HCT116 (cell line): ENCODE measurements around the gene AACS. TPM values are rescaled to one million over a fixed set of nuclear protein-coding genes. Genes with fewer than 3 reads are reported as not detected.

Experiments used
- ATAC-seq: fragments of 200-7000 bp; cut with Tn5 transposase; 2 replicates; pipeline ENCODE4 v1.9.1; 2020; ENCODE audit warnings: mild to moderate bottlenecking, moderate library complexity
- BruUV-seq: library from RNA; stranded (reverse); fragments of 400-500 nt; replicated peaks from 2 replicates; lab custom pipeline; 2021; lab: Mats Ljungman, UMichigan
- CTCF ChIA-PET: fragments of 300-600 bp; sonication (Branson Sonifier 250); formaldehyde crosslinking; loops from one replicate; lab custom pipeline; 2021; ENCODE audit warnings: antibody characterized with exemption; lab: Charles Lee
- POLR2A ChIA-PET: fragments of 300-600, 350-600 bp; sonication (Branson Sonifier 250); formaldehyde crosslinking; loops from one replicate; lab custom pipeline; 2021; ENCODE audit warnings: antibody characterized with exemption; lab: Charles Lee
- RAD21 ChIA-PET, 2 experiments: fragments of 300-600 bp; sonication (Branson Sonifier 250); formaldehyde crosslinking; loops; one replicate each; lab custom pipeline; 2023; ENCODE audit warnings: low total read pairs in 2 of 2; ENCODE audit not compliant: uncharacterized antibody in 2 of 2, unreplicated experiment in 2 of 2, low non-redundant PET in 1 of 2; lab: Charles Lee
- DNase-seq: peaks from one replicate; pipeline ENCODE4 v3.0.0-alpha.2; 2010; ENCODE audit warnings: low read depth, low spot score
- H2AFZ ChIP-seq: fragments of 200-600 bp; shearing (Covaris generic), sonication (generic); 2 replicates; pipeline ENCODE4 v1.6.1; 2017; ENCODE audit warnings: low read depth, mixed run types, mixed read lengths, antibody characterized with exemption, low read length; ENCODE audit not compliant: poor library complexity, severe bottlenecking
- H3K27ac ChIP-seq: 2 replicates; pipeline ENCODE4 v1.5.1; 2012; ENCODE audit warnings: low read depth, low read length
- H3K27me3 ChIP-seq: fragments of 200-600 bp; sonication (generic); 2 replicates; pipeline ENCODE4 v1.6.1; 2016; ENCODE audit warnings: mixed run types, low read length, mixed read lengths; ENCODE audit not compliant: insufficient read depth
- H3K36me3 ChIP-seq, 2 experiments: fragments of 200-500 bp in 1 of 2; fragments of 200-600 bp in 1 of 2; sonication (Bioruptor generic) in 1 of 2; sonication (generic) in 1 of 2; 2 replicates each; pipeline versions ENCODE4 v1.5.1 to v1.6.1; 2014 to 2016; ENCODE audit warnings: low read length in 2 of 2, inconsistent platforms in 1 of 2, mixed read lengths in 1 of 2, mixed run types in 1 of 2; ENCODE audit not compliant: insufficient read depth in 2 of 2, control insufficient read depth in 1 of 2
- H3K4me1 ChIP-seq, 2 experiments: fragments of 200-600 bp in 1 of 2; sonication (generic) in 1 of 2; 2 replicates each; pipeline versions ENCODE4 v1.5.1 to v1.6.1; 2012 to 2017; ENCODE audit warnings: low read length in 2 of 2, inconsistent platforms in 1 of 2, mild to moderate bottlenecking in 1 of 2, mixed read lengths in 1 of 2, mixed run types in 1 of 2, moderate library complexity in 1 of 2; ENCODE audit not compliant: insufficient read depth in 2 of 2, control insufficient read depth in 1 of 2
- H3K4me2 ChIP-seq: fragments of 200-600 bp; sonication (generic); 2 replicates; pipeline ENCODE4 v1.6.1; 2017; ENCODE audit warnings: mixed run types, low read length, mixed read lengths
- H3K4me3 ChIP-seq, 2 experiments: fragments of 200-600 bp in 1 of 2; sonication (generic) in 1 of 2; replicated peaks in 1 of 2; 2 replicates each; pipeline ENCODE4 v1.5.1; 2011 to 2016; ENCODE audit warnings: low read length in 2 of 2, control low read depth in 1 of 2, low read depth in 1 of 2, mild to moderate bottlenecking in 1 of 2, mixed read lengths in 1 of 2, mixed run types in 1 of 2
- H3K79me2 ChIP-seq: fragments of 200-600 bp; sonication (generic); 2 replicates; pipeline ENCODE4 v1.6.1; 2017; ENCODE audit warnings: mild to moderate bottlenecking, mixed run types, low read length, moderate library complexity, mixed read lengths; ENCODE audit not compliant: insufficient read depth
- H3K9ac ChIP-seq: fragments of 200-600 bp; sonication (generic); 2 replicates; pipeline ENCODE4 v1.6.1; 2016; ENCODE audit warnings: low read length, mixed read lengths
- H3K9me2 ChIP-seq: fragments of 200-600 bp; sonication (generic), shearing (Covaris generic); 2 replicates; pipeline ENCODE4 v1.6.1; 2017; ENCODE audit warnings: mixed run types, mild to moderate bottlenecking, moderate library complexity; ENCODE audit not compliant: insufficient read depth
- H3K9me3 ChIP-seq, 2 experiments: fragments of 200-500 bp in 1 of 2; fragments of 200-600 bp in 1 of 2; sonication (Bioruptor generic) in 1 of 2; sonication (generic) in 1 of 2; 2 replicates each; pipeline ENCODE4 v1.6.1; 2014 to 2017; ENCODE audit warnings: low read length in 2 of 2, mixed read lengths in 2 of 2, inconsistent platforms in 1 of 2, low read depth in 1 of 2, mild to moderate bottlenecking in 1 of 2, mixed run types in 1 of 2, moderate library complexity in 1 of 2; ENCODE audit not compliant: control insufficient read depth in 1 of 2, insufficient read depth in 1 of 2
- H4K20me1 ChIP-seq: fragments of 200-600 bp; sonication (generic), shearing (Covaris generic); 2 replicates; pipeline ENCODE4 v1.6.1; 2017; ENCODE audit warnings: mixed run types, mild to moderate bottlenecking, moderate library complexity; ENCODE audit not compliant: insufficient read depth
- CBX3 ChIP-seq: IDR thresholded peaks from 2 replicates; pipeline ENCODE4 v1.6.1; 2012; ENCODE audit warnings: low read depth
- CEBPB ChIP-seq: IDR thresholded peaks from 2 replicates; pipeline ENCODE4 v1.6.1; 2012; ENCODE audit warnings: low read depth
- POLR2AphosphoS5 ChIP-seq: IDR thresholded peaks from 2 replicates; pipeline ENCODE4 v1.6.1; 2011; ENCODE audit warnings: mild to moderate bottlenecking, low read depth, low read length, moderate library complexity
- REST ChIP-seq: IDR thresholded peaks from 2 replicates; pipeline ENCODE4 v1.6.1; 2012; ENCODE audit warnings: low read depth
- SP1 ChIP-seq: IDR thresholded peaks from 2 replicates; pipeline ENCODE4 v1.6.1; 2012; ENCODE audit warnings: low read depth
- SRF ChIP-seq: IDR thresholded peaks from 2 replicates; pipeline ENCODE4 v1.6.1; 2012; ENCODE audit warnings: low read depth
- YY1 ChIP-seq: IDR thresholded peaks from 2 replicates; pipeline ENCODE4 v1.6.1; 2011; ENCODE audit warnings: low read length, low read depth, moderate library complexity, mild to moderate bottlenecking; ENCODE audit not compliant: insufficient replicate concordance; ENCODE audit errors: extremely low read depth
- ZBTB33 ChIP-seq: IDR thresholded peaks from 2 replicates; pipeline ENCODE4 v1.6.1; 2011; ENCODE audit warnings: mild to moderate bottlenecking, low read length, moderate library complexity; ENCODE audit not compliant: insufficient replicate concordance; ENCODE audit errors: extremely low read depth
- ZFX ChIP-seq: fragments of 450-650 bp; IDR thresholded peaks from 2 replicates; pipeline ENCODE4 v1.6.1; 2017
- ZNF274 ChIP-seq: fragments of 200-500 bp; sonication (Bioruptor generic); IDR thresholded peaks from 2 replicates; pipeline ENCODE4 v1.6.1; 2014; ENCODE audit warnings: mild to moderate bottlenecking, low read depth, low read length, inconsistent platforms
- intact Hi-C: fragments of 100-400 bp; cut with micrococcal nuclease; formaldehyde crosslinking; loops from 2 replicates; pipeline ENCODE4 v1.10.0; 2022
- total RNA-seq: library from RNA; stranded (reverse); gene quantifications from one replicate; pipeline ENCODE4 v1.2.1, GENCODE V29; 2021; ENCODE audit not compliant: unreplicated experiment

The AACS gene
- total RNA-seq, 1 experiment from 2014 or later, result 16.0 TPM

- no peak overlapping the region for H3K4me3 ChIP-seq
- no peaks in the 10 kb centered on the region for H3K79me2 ChIP-seq
- H3K27ac ChIP-seq, result no peak overlapping the region
- no peaks in the 10 kb centered on the region for H4K20me1 ChIP-seq
- no peaks in the 10 kb centered on the region for H3K27me3 ChIP-seq
- BruUV-seq, result no TSS peak
- H3K4me2 ChIP-seq, result no peak overlapping the region
- no peak overlapping the region for H3K9ac ChIP-seq
- H2AFZ ChIP-seq, result no peak overlapping the region
- no peaks in the 10 kb centered on the region for H3K9me2 ChIP-seq
- peaks cover 8 to 9% of the 10 kb centered on the region in 2 experiments; a peak in 2 of 4 replicates for H3K36me3 ChIP-seq
- CTCF ChIA-PET, result no interaction called here
- H3K4me1 ChIP-seq, result no peaks in the 10 kb centered on the region
- ATAC-seq, result no peak
- TF ChIP-seq ZFX (no peak), POLR2AphosphoS5 (no peak), SP1 (no peak), REST (no peak), CEBPB (no peak), ZBTB33 (no peak), CBX3 (no peak), YY1 (no peak), ZNF274 (no peak), SRF (no peak)
- POLR2A ChIA-PET, result no interaction called here
- RAD21 ChIA-PET, result no interaction called here
- intact Hi-C loops, result no loop called here
- no peaks in the 10 kb centered on the region for H3K9me3 ChIP-seq
- no peak for DNase-seq
Measured at GRCh38 chr12:125090437-125090836, 25.2 kb downstream of the AACS start.
